ENCODE data around the gene FANCC.

DNA sequence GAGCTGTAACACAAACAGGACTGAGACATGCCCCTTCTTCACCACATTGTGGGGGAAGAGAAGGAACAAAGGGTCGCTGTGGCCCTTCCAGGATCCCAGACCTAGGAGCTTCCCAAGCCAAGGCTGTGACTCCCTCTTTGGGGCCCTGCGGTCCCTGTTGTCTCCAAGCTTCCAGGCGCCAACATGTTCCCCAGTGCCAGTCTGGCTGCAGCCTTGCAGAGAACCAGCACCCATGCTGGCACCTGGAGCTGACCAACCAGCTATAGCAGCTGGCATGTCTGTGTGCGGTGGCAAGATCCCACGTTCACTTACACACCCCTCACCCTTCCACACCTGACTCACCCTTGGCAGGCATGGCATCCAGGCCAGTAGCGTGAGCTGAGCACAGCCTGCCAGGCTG lies 20.7 kb upstream of the FANCC start:
- TF ChIP-seq, protein P1, sequence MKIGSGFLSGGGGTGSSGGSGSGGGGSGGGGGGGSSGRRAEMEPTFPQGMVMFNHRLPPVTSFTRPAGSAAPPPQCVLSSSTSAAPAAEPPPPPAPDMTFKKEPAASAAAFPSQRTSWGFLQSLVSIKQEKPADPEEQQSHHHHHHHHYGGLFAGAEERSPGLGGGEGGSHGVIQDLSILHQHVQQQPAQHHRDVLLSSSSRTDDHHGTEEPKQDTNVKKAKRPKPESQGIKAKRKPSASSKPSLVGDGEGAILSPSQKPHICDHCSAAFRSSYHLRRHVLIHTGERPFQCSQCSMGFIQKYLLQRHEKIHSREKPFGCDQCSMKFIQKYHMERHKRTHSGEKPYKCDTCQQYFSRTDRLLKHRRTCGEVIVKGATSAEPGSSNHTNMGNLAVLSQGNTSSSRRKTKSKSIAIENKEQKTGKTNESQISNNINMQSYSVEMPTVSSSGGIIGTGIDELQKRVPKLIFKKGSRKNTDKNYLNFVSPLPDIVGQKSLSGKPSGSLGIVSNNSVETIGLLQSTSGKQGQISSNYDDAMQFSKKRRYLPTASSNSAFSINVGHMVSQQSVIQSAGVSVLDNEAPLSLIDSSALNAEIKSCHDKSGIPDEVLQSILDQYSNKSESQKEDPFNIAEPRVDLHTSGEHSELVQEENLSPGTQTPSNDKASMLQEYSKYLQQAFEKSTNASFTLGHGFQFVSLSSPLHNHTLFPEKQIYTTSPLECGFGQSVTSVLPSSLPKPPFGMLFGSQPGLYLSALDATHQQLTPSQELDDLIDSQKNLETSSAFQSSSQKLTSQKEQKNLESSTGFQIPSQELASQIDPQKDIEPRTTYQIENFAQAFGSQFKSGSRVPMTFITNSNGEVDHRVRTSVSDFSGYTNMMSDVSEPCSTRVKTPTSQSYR (CRISPR knock-in tag; IDR thresholded peaks at IDR 0.05; ENCODE audit: borderline replicate concordance), result no peak
- TF ChIP-seq PAWR (CRISPR knock-in tag; IDR thresholded peaks at IDR 0.05; ENCODE audit: borderline replicate concordance), result no peak
- TF ChIP-seq ELF3 (CRISPR knock-in tag; IDR thresholded peaks at IDR 0.05), result no peak
- no peak for TF ChIP-seq TBL1XR1 (IDR thresholded peaks at IDR 0.05; ENCODE audit: borderline replicate concordance, low read length, partially characterized antibody)
- no peak for TF ChIP-seq ZNF614 (CRISPR knock-in tag; IDR thresholded peaks at IDR 0.05; ENCODE audit: borderline replicate concordance)
- TF ChIP-seq ZNF337 (CRISPR knock-in tag; IDR thresholded peaks at IDR 0.05; ENCODE audit: borderline replicate concordance, low read depth), result no peak
- TF ChIP-seq, protein P2, sequence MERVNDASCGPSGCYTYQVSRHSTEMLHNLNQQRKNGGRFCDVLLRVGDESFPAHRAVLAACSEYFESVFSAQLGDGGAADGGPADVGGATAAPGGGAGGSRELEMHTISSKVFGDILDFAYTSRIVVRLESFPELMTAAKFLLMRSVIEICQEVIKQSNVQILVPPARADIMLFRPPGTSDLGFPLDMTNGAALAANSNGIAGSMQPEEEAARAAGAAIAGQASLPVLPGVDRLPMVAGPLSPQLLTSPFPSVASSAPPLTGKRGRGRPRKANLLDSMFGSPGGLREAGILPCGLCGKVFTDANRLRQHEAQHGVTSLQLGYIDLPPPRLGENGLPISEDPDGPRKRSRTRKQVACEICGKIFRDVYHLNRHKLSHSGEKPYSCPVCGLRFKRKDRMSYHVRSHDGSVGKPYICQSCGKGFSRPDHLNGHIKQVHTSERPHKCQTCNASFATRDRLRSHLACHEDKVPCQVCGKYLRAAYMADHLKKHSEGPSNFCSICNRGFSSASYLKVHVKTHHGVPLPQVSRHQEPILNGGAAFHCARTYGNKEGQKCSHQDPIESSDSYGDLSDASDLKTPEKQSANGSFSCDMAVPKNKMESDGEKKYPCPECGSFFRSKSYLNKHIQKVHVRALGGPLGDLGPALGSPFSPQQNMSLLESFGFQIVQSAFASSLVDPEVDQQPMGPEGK (CRISPR knock-in tag; IDR thresholded peaks at IDR 0.05), result no peak
- TF ChIP-seq SOX5 (CRISPR knock-in tag; IDR thresholded peaks at IDR 0.05; ENCODE audit: borderline replicate concordance), result no peak
- TF ChIP-seq ZNF891 (CRISPR knock-in tag; IDR thresholded peaks at IDR 0.05), result no peak
- no peak for TF ChIP-seq ZFP41 (CRISPR knock-in tag; IDR thresholded peaks at IDR 0.05; ENCODE audit: borderline replicate concordance)
- TF ChIP-seq, protein P3, sequence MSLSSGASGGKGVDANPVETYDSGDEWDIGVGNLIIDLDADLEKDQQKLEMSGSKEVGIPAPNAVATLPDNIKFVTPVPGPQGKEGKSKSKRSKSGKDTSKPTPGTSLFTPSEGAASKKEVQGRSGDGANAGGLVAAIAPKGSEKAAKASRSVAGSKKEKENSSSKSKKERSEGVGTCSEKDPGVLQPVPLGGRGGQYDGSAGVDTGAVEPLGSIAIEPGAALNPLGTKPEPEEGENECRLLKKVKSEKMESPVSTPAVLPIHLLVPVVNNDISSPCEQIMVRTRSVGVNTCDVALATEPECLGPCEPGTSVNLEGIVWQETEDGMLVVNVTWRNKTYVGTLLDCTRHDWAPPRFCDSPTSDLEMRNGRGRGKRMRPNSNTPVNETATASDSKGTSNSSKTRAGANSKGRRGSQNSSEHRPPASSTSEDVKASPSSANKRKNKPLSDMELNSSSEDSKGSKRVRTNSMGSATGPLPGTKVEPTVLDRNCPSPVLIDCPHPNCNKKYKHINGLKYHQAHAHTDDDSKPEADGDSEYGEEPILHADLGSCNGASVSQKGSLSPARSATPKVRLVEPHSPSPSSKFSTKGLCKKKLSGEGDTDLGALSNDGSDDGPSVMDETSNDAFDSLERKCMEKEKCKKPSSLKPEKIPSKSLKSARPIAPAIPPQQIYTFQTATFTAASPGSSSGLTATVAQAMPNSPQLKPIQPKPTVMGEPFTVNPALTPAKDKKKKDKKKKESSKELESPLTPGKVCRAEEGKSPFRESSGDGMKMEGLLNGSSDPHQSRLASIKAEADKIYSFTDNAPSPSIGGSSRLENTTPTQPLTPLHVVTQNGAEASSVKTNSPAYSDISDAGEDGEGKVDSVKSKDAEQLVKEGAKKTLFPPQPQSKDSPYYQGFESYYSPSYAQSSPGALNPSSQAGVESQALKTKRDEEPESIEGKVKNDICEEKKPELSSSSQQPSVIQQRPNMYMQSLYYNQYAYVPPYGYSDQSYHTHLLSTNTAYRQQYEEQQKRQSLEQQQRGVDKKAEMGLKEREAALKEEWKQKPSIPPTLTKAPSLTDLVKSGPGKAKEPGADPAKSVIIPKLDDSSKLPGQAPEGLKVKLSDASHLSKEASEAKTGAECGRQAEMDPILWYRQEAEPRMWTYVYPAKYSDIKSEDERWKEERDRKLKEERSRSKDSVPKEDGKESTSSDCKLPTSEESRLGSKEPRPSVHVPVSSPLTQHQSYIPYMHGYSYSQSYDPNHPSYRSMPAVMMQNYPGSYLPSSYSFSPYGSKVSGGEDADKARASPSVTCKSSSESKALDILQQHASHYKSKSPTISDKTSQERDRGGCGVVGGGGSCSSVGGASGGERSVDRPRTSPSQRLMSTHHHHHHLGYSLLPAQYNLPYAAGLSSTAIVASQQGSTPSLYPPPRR (CRISPR knock-in tag; IDR thresholded peaks at IDR 0.05; ENCODE audit: borderline replicate concordance), result no peak
- TF ChIP-seq POLR2A (IDR thresholded peaks at IDR 0.05; ENCODE audit: insufficient read depth in 1 of 2, low read depth in 2 of 2, low read length in 2 of 2), result no peak
- no peak for TF ChIP-seq KLF16 (CRISPR knock-in tag; IDR thresholded peaks at IDR 0.05)
- no peak for TF ChIP-seq SP1 (IDR thresholded peaks at IDR 0.05)
- TF ChIP-seq SP1 (CRISPR knock-in tag; IDR thresholded peaks at IDR 0.05), result no peak
